ENCODE results near the gene RCVRN.

The RCVRN gene

GRCh38 chr17:9874722-9875121, 30.3 kb downstream of the RCVRN start:
- TF ChIP-seq CTCF (IDR thresholded peaks at IDR 0.05; ENCODE audit: low read depth, low read length), result no peak

GRCh38 chr17:9872852-9873251, 32.2 kb downstream of the RCVRN start:
- TF ChIP-seq CTCF (IDR thresholded peaks at IDR 0.05; ENCODE audit: low read depth, low read length), result no peak
- no peak for DNase-seq (ENCODE audit: extremely low read depth, low read depth)

More at GRCh38 chr17:9874722-9875121, 30.3 kb downstream of the RCVRN start:
- no peak for DNase-seq (ENCODE audit: extremely low read depth, low read depth)

DNA sequence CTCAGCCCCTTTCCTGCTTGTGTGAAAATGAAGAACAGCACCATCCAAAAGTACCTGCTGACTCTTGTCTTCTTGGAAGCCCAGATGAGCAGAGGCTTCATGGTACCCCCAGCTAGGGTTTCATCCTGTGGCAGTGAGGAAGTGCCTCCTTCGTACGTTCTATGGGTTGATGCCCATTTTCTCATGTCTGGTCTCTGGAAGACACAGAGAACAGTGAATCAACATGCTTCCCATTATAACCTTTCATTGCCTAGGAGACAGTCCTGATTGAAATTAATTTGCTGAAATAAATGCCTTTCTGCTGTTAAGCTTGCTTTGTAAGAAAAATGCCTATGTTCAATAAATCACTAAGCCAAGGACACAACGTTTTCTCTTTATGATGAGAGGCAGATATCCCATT, 36.5 kb downstream of the RCVRN start:
- TF ChIP-seq CTCF (IDR thresholded peaks at IDR 0.05; ENCODE audit: low read depth, low read length), result no peak
- DNase-seq (ENCODE audit: extremely low read depth, low read depth), result no peak

DNA sequence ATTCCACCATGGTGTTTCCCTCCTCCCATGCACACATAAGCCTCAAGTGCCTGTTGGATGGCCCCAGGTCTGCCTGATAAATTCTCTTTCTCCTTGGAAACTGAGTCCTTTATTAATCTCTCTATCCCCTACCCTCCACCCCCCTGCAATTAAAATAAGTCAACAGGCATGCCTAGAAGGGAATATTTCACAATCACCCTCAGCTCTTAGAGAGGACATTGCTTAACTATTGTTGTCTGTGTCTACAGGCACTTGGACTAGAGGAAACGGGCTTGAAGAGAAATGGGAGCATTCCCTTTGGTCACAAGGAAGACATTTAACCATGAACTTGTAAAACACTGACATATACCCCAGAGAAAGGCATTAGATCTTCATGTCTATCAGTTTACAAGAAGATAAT, 39.5 kb downstream of the RCVRN start:
- no peak for DNase-seq (ENCODE audit: extremely low read depth, low read depth)
- no peak for TF ChIP-seq CTCF (IDR thresholded peaks at IDR 0.05; ENCODE audit: low read depth, low read length)

DNA sequence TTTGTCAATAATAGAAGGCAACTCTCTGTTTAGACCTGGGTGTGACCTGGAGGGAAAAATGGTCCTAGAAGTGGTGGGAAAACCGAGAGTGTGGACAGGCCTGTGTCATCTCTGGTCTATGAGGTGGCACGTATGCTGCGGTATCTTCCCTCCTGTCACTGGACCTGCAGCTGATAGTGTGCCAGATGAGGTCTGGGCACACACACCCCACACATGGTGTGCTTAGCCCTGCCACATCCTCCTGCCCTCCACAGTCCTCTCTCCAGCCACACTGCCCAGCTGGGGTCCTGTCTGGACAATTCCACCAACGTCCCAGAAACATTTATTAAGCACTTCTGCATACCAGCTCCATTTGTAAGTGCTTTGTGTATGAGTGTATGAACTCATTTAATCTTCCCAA, 42.1 kb downstream of the RCVRN start:
- no peak for DNase-seq (ENCODE audit: extremely low read depth, low read depth)
- no peak for TF ChIP-seq CTCF (IDR thresholded peaks at IDR 0.05; ENCODE audit: low read depth, low read length)

DNA sequence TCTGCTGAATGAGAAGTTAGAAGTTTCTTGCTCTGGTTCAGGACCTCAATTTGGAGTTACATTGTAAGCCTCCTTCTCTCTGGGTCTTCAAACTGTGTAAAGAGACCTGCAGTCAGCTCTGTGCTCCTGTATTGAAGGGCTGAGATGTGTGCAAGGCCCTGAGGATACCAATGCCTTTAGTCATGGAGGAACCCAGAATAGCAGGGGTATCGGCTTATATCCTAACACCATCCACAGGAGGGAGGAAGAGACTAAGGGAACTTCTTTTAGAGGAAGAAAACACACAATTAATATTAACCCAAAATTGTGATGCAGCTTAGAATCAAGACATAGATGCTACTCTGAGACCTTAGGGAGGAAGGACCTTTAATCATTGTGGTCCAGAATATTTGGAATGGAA, 42.9 kb downstream of the RCVRN start:
- DNase-seq (ENCODE audit: extremely low read depth, low read depth), result no peak
- TF ChIP-seq CTCF (IDR thresholded peaks at IDR 0.05; ENCODE audit: low read depth, low read length), result no peak

- DNase-seq (ENCODE audit: extremely low read depth, low read depth), result no peak
- TF ChIP-seq CTCF (IDR thresholded peaks at IDR 0.05; ENCODE audit: low read depth, low read length), result no peak
Observed at GRCh38 chr17:9860851-9861250, 44.2 kb downstream of the RCVRN start.
